CD4-positive, alpha-beta T cell treated with Interleukin-17A for 4 hours (primary cell): ENCODE results near the gene RCAN3.

ENCODE experiments used
- DNase-seq: peaks from one replicate; pipeline ENCODE4 v3.0.0-alpha.2; 2020; ENCODE audit warnings: mixed read lengths

RCAN3 gene

DNA sequence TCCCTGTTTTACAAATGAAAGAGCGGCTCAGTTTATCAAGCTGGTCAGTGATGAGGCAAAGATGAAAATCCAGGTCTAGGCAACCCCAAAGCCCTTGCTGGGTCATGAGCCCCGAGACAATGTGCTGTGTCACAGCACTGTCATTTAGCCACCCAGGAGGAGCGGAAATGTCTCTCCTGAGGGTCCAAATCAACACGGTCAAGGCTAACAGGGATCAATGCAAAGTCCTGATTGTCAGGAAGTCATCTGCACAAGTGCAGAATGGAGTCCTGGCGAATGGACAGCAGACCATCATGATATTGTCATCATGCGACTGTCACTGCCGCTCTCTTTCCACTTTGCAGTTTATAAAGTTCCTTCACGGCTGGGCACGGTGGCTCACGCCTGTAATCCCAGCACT lies 83.5 kb downstream of the RCAN3 start:
- DNase-seq = no peak

DNA sequence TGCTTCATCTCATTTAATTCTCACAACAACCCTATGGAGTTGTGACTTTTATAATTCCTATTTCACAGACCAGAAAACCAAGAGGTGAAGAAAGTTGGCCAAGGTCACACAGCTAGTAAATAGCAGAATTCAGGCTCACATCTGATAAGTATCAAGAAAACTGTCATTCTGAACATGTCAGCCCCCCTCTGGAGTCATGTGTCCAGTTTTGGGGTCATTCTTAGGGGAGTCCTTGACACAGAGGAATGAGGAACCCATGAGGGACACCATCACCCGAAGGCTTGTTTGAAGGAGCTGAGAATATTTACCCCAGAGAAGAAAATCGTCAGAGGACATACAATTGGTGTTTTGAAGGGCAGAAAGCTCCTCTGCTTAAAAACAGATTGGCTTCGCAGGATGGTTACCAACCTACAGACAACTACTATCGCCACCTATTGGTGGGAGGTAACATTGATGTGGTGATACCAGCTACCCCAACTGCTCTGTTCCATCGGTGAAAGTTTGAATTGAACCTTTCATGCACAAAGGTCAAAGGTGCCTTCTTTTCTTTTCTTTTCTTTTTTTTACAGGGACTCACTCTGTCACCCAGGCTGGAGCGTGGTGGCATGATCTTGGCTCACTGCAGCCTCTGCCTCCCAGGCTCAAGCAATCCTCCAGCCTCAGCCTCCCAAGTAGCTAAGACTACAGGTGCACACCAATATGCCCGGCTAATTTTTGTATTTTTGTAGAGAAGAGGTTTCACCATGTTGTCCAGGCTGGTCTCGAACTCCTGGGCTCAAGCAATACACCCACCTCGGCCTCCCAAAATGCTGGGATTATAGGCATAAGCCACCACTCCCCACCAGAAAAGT lies 84.6 kb downstream of the RCAN3 start:
- DNase-seq = peak; percentile 67

GRCh38 chr1:24588573-24588972 lies 85.9 kb downstream of the RCAN3 start:
- DNase-seq = no peak

GRCh38 chr1:24589200-24589599 lies 86.6 kb downstream of the RCAN3 start:
- DNase-seq = no peak
